Naive thymus-derived CD4-positive, alpha-beta T cell (primary cell): ENCODE measurements around the gene SVOPL. TPM values are rescaled to one million over a fixed set of nuclear protein-coding genes. Genes with fewer than 3 reads are reported as not detected.

Source experiments
- ATAC-seq: fragments of 150-1000 bp; cut with Tn5 transposase; 2 replicates; pipeline ENCODE4 v1.10.0; 2021; ENCODE audit warnings: mild to moderate bottlenecking, moderate library complexity
- CTCF ChIA-PET: fragments of 350-600 bp; sonication (Branson Sonifier 250); formaldehyde crosslinking; loops from one replicate; lab custom pipeline; 2021; ENCODE audit warnings: antibody characterized with exemption; lab: Charles Lee
- POLR2A ChIA-PET: fragments of 350-600 bp; sonication (Branson Sonifier 250); formaldehyde crosslinking; loops from one replicate; lab custom pipeline; 2021; ENCODE audit warnings: antibody characterized with exemption, inconsistent platforms; lab: Charles Lee
- DNase-seq, 9 donors: peaks; one replicate each; pipeline versions ENCODE4 v3.0.0 to v3.0.0-alpha.2; 2020 to 2022; ENCODE audit warnings: mixed read lengths in 1 of 9
- H3K27ac ChIP-seq: one replicate; pipeline ENCODE4 v1.7.0; 2013; ENCODE audit warnings: mild to moderate bottlenecking, low read depth, low read length, moderate library complexity
- H3K27me3 ChIP-seq, 2 donors: one replicate each; pipeline ENCODE4 v1.7.0; 2013; ENCODE audit warnings: low read length in 2 of 2, mild to moderate bottlenecking in 2 of 2, moderate library complexity in 2 of 2; ENCODE audit not compliant: control insufficient read depth in 2 of 2, insufficient read depth in 2 of 2
- H3K36me3 ChIP-seq, 3 experiments: 1 replicate in 2 of 3; 2 replicates in 1 of 3; pipeline ENCODE4 v1.7.0; 2013; ENCODE audit warnings: low read length in 3 of 3, mild to moderate bottlenecking in 3 of 3, moderate library complexity in 1 of 3; ENCODE audit not compliant: insufficient read depth in 3 of 3, control insufficient read depth in 2 of 3
- H3K4me1 ChIP-seq, 2 donors: one replicate each; pipeline ENCODE4 v1.7.0; 2013; ENCODE audit warnings: low read length in 2 of 2, mild to moderate bottlenecking in 2 of 2, moderate library complexity in 1 of 2; ENCODE audit not compliant: control insufficient read depth in 2 of 2, insufficient read depth in 2 of 2
- H3K4me3 ChIP-seq: 2 replicates; pipeline ENCODE4 v1.7.0; 2013; ENCODE audit warnings: mild to moderate bottlenecking, low read length
- H3K9me3 ChIP-seq, 3 experiments: 1 replicate in 2 of 3; 2 replicates in 1 of 3; pipeline ENCODE4 v1.7.0; 2013; ENCODE audit warnings: low read length in 3 of 3; ENCODE audit not compliant: control insufficient read depth in 2 of 3
- H3K27ac Mint-ChIP-seq, 9 donors: one replicate each; pipeline ENCODE4 v1.8.0; 2020 to 2022; ENCODE audit warnings: mixed read lengths in 9 of 9, mild to moderate bottlenecking in 8 of 9, moderate library complexity in 5 of 9, inconsistent platforms in 2 of 9
- H3K27me3 Mint-ChIP-seq, 5 donors: one replicate each; pipeline ENCODE4 v1.8.0; 2021 to 2022; ENCODE audit warnings: mixed read lengths in 5 of 5, mild to moderate bottlenecking in 1 of 5
- H3K36me3 Mint-ChIP-seq, 5 donors: one replicate each; pipeline ENCODE4 v1.8.0; 2020 to 2022; ENCODE audit warnings: mixed read lengths in 5 of 5, mild to moderate bottlenecking in 3 of 5, inconsistent platforms in 1 of 5
- H3K4me1 Mint-ChIP-seq, 7 donors: one replicate each; pipeline ENCODE4 v1.8.0; 2020 to 2022; ENCODE audit warnings: mixed read lengths in 7 of 7, mild to moderate bottlenecking in 3 of 7, inconsistent platforms in 1 of 7
- H3K4me3 Mint-ChIP-seq, 10 donors: one replicate each; pipeline ENCODE4 v1.8.0; 2020 to 2022; ENCODE audit warnings: mild to moderate bottlenecking in 10 of 10, mixed read lengths in 10 of 10, moderate library complexity in 6 of 10, inconsistent platforms in 2 of 10
- H3K9me3 Mint-ChIP-seq, 11 donors: one replicate each; pipeline ENCODE4 v1.8.0; 2020 to 2022; ENCODE audit warnings: mixed read lengths in 11 of 11, mild to moderate bottlenecking in 4 of 11, inconsistent platforms in 1 of 11, moderate library complexity in 1 of 11
- intact Hi-C, 2 donors: fragments of 100-400 bp; cut with micrococcal nuclease; formaldehyde crosslinking; loops; one replicate each; pipeline ENCODE4 v1.15.1; 2023
- polyA plus RNA-seq, 2 donors: library from polyadenylated mRNA; unstranded; fragments of 300-500 nt; fragmentation: Illumina TruSeq; gene quantifications; one replicate each; pipeline ENCODE4 v1.2.3, GENCODE V29; 2021
- total RNA-seq, 6 experiments: library from RNA in 5 of 6; stranded (reverse) in 5 of 6; gene quantifications; 1 replicate in 5 of 6; 2 replicates in 1 of 6; pipeline ENCODE4 v1.2.3 and lab custom pipeline; 2021 to 2026

SVOPL gene
- total and polyA plus RNA-seq, 7 experiments from 2014 or later: 0.47 to 0.74 (median 0.64) TPM; not detected in 4

GRCh38 chr7:138679793-138680192, 21.4 kb downstream of the SVOPL start:
- H3K4me1 Mint-ChIP-seq: peaks cover 0 to 6% (median 5%) of the 10 kb centered on the region in 7 donors
- H3K27ac Mint-ChIP-seq: no peak overlapping the region
- H3K36me3 ChIP-seq: no peaks in the 10 kb centered on the region
- no peaks in the 10 kb centered on the region for H3K36me3 Mint-ChIP-seq
- ATAC-seq (no peak), DNase-seq (no peak)
- H3K9me3 ChIP-seq: no peaks in the 10 kb centered on the region
- POLR2A ChIA-PET: no interaction called here
- CTCF ChIA-PET: no interaction called here
- H3K4me3 Mint-ChIP-seq: no peak overlapping the region
- H3K27me3 Mint-ChIP-seq: peaks cover 0 to 3% (median 0%) of the 10 kb centered on the region in 5 donors
- no peaks in the 10 kb centered on the region for H3K9me3 Mint-ChIP-seq
- no peaks in the 10 kb centered on the region for H3K27me3 ChIP-seq
- H3K4me3 ChIP-seq: no peak overlapping the region
- no peaks in the 10 kb centered on the region for H3K4me1 ChIP-seq
- H3K27ac ChIP-seq: no peak overlapping the region
- intact Hi-C loops: no loop called here

- POLR2A ChIA-PET: no interaction called here
- no peak overlapping the region for H3K27ac Mint-ChIP-seq
- no peaks in the 10 kb centered on the region for H3K4me1 ChIP-seq
- no peaks in the 10 kb centered on the region for H3K27me3 ChIP-seq
- CTCF ChIA-PET: no interaction called here
- H3K4me3 Mint-ChIP-seq: no peak overlapping the region
- intact Hi-C loops: no loop called here
- peaks cover 0 to 12% (median 0%) of the 10 kb centered on the region in 7 donors for H3K4me1 Mint-ChIP-seq
- no peak overlapping the region for H3K4me3 ChIP-seq
- ATAC-seq (no peak), DNase-seq (no peak)
- H3K9me3 ChIP-seq: no peaks in the 10 kb centered on the region
- no peaks in the 10 kb centered on the region for H3K36me3 ChIP-seq
- H3K36me3 Mint-ChIP-seq: peaks cover 0 to 3% (median 0%) of the 10 kb centered on the region in 5 donors
- peaks cover 0 to 3% (median 0%) of the 10 kb centered on the region in 11 donors for H3K9me3 Mint-ChIP-seq
- H3K27ac ChIP-seq: no peak overlapping the region
- peaks cover 3 to 20% (median 6%) of the 10 kb centered on the region in 5 donors for H3K27me3 Mint-ChIP-seq
Measured at GRCh38 chr7:138670594-138670993, 30.6 kb downstream of the SVOPL start.

- ChIA-PET CTCF (interaction anchor here (1.1 kb wide), 1 partner anchor 70 kb away, joined by 4 read pairs; no protein-coding TSS in a partner anchor), POLR2A (no interaction called here)
- Mint-ChIP-seq H3K27ac (no peak overlapping the region), H3K9me3 (peaks cover 0 to 3% (median 0%) of the 10 kb centered on the region in 11 donors), H3K4me1 (peaks cover 0 to 18% (median 5%) of the 10 kb centered on the region in 7 donors), H3K27me3 (peaks cover 4 to 29% (median 11%) of the 10 kb centered on the region in 5 donors), H3K36me3 (peaks cover 0 to 3% (median 0%) of the 10 kb centered on the region in 5 donors), H3K4me3 (peak overlapping the region in 1 of 10 donors; percentile 6)
- H3K9me3 ChIP-seq: no peaks in the 10 kb centered on the region
- no peaks in the 10 kb centered on the region for H3K36me3 ChIP-seq
- H3K4me3 ChIP-seq: no peak overlapping the region
- no peak overlapping the region for H3K27ac ChIP-seq
- no peaks in the 10 kb centered on the region for H3K27me3 ChIP-seq
- no peak for ATAC-seq
- H3K4me1 ChIP-seq: no peaks in the 10 kb centered on the region
- intact Hi-C loops: no loop called here
- no peak for DNase-seq
Measured at GRCh38 chr7:138669364-138669763, 31.8 kb downstream of the SVOPL start.

- DNase-seq: no peak
- Histone ChIP-seq H3K27ac (no peak overlapping the region), H3K4me1 (no peaks in the 10 kb centered on the region), H3K36me3 (no peaks in the 10 kb centered on the region), H3K4me3 (no peak overlapping the region), H3K27me3 (no peaks in the 10 kb centered on the region), H3K9me3 (no peaks in the 10 kb centered on the region)
- Mint-ChIP-seq H3K4me1 (peaks cover under 1 to 21% (median 5%) of the 10 kb centered on the region in 7 donors), H3K9me3 (peaks cover 0 to 3% (median 0%) of the 10 kb centered on the region in 11 donors), H3K27ac (no peak overlapping the region), H3K36me3 (peaks cover 0 to 3% (median 0%) of the 10 kb centered on the region in 5 donors), H3K27me3 (peaks cover 4 to 33% (median 15%) of the 10 kb centered on the region in 5 donors), H3K4me3 (no peak overlapping the region)
- intact Hi-C loops: no loop called here
- POLR2A ChIA-PET: no interaction called here
- ATAC-seq: no peak
- CTCF ChIA-PET: interaction anchor here (1.1 kb wide), 1 partner anchor 70 kb away, joined by 4 read pairs; no protein-coding TSS in a partner anchor
Measured at GRCh38 chr7:138668946-138669345, 32.2 kb downstream of the SVOPL start.

- Mint-ChIP-seq H3K4me1 (peaks cover 5 to 21% (median 6%) of the 10 kb centered on the region in 7 donors), H3K4me3 (no peak overlapping the region), H3K9me3 (peaks cover 0 to 3% (median 0%) of the 10 kb centered on the region in 11 donors), H3K27me3 (peaks cover 4 to 40% (median 20%) of the 10 kb centered on the region in 5 donors), H3K36me3 (peaks cover 0 to 3% (median 0%) of the 10 kb centered on the region in 5 donors), H3K27ac (no peak overlapping the region)
- DNase-seq (no peak), ATAC-seq (no peak)
- POLR2A ChIA-PET: no interaction called here
- Histone ChIP-seq H3K9me3 (no peaks in the 10 kb centered on the region), H3K4me3 (no peak overlapping the region), H3K27ac (no peak overlapping the region), H3K27me3 (no peaks in the 10 kb centered on the region), H3K36me3 (no peaks in the 10 kb centered on the region), H3K4me1 (no peaks in the 10 kb centered on the region)
- intact Hi-C loops: no loop called here
- CTCF ChIA-PET: no interaction called here
Measured at GRCh38 chr7:138668229-138668596, 32.9 kb downstream of the SVOPL start.

- Mint-ChIP-seq H3K4me3 (no peak overlapping the region), H3K27ac (no peak overlapping the region)
Measured at GRCh38 chr7:138667535-138668228, 33.5 kb downstream of the SVOPL start.

More at GRCh38 chr7:138667535-138668228, 33.5 kb downstream of the SVOPL start:
- Histone ChIP-seq H3K4me3 (no peak overlapping the region), H3K4me1 (no peaks in the 10 kb centered on the region), H3K9me3 (no peaks in the 10 kb centered on the region), H3K36me3 (no peaks in the 10 kb centered on the region), H3K27me3 (no peaks in the 10 kb centered on the region), H3K27ac (no peak overlapping the region)
- H3K9me3 Mint-ChIP-seq: peaks cover 0 to 3% (median 0%) of the 10 kb centered on the region in 11 donors
- H3K27me3 Mint-ChIP-seq: peaks cover 4 to 40% (median 24%) of the 10 kb centered on the region in 5 donors
- no peak for DNase-seq
- intact Hi-C loops: no loop called here
- H3K4me1 Mint-ChIP-seq: peaks cover 5 to 21% (median 6%) of the 10 kb centered on the region in 7 donors
- ChIA-PET CTCF (no interaction called here), POLR2A (interaction anchor here (0.6 kb wide), 1 partner anchor 802 kb away, joined by 4 read pairs; no protein-coding TSS in a partner anchor)
- peaks cover 0 to 3% (median 0%) of the 10 kb centered on the region in 5 donors for H3K36me3 Mint-ChIP-seq
- no peak for ATAC-seq
